Psoas muscle (tissue), 8 donors: ENCODE results near the gene SPARC. TPM values are rescaled to one million over a fixed set of nuclear protein-coding genes. Genes with fewer than 3 reads are reported as not detected.

ENCODE experiments used
- ATAC-seq, 4 donors: fragments of 200-7000 bp; cut with Tn5 transposase; one replicate each; pipeline ENCODE4 v1.9.1; 2020; ENCODE audit warnings: moderate library complexity in 3 of 4, mild to moderate bottlenecking in 2 of 4
- DNase-seq, 2 donors: peaks; one replicate each; pipeline ENCODE4 v3.0.0-alpha.2; 2020
- H3K27ac ChIP-seq: fragments of 200-600 bp; one replicate; pipeline ENCODE4 v1.8.0; 2022
- H3K27me3 ChIP-seq, 3 donors: fragments of 200-600 bp in 1 of 3; one replicate each; pipeline versions ENCODE4 v1.6.1 to v1.8.0; 2013 to 2022; ENCODE audit warnings: low read length in 2 of 3, mild to moderate bottlenecking in 2 of 3, moderate library complexity in 1 of 3; ENCODE audit not compliant: insufficient read depth in 3 of 3
- H3K36me3 ChIP-seq, 2 donors: fragments of 200-600 bp in 1 of 2; one replicate each; pipeline versions ENCODE4 v1.6.1 to v1.8.0; 2013 to 2022; ENCODE audit warnings: low read depth in 1 of 2, mild to moderate bottlenecking in 1 of 2, moderate library complexity in 1 of 2; ENCODE audit not compliant: insufficient read depth in 1 of 2
- H3K4me1 ChIP-seq: fragments of 200-600 bp; one replicate; pipeline ENCODE4 v1.8.0; 2022
- H3K4me3 ChIP-seq: fragments of 200-600 bp; one replicate; pipeline ENCODE4 v1.8.0; 2022; ENCODE audit warnings: mild to moderate bottlenecking
- H3K9me3 ChIP-seq: fragments of 200-600 bp; one replicate; pipeline ENCODE4 v1.8.0; 2022
- WGBS, 3 donors: extraction: QIAGEN DNeasy Blood & Tissue Kit; methylation state at CpG; one replicate each; pipeline versions ENCODE4 v1.1.6 to v1.1.7; 2013; 5-methylcytosine and 5-hydroxymethylcytosine counted together
- intact Hi-C, 2 donors: fragments of 100-400 bp; cut with DNase I; formaldehyde crosslinking; loops; one replicate each; pipeline versions ENCODE4 v1.11.0 to v1.14.2; 2022
- polyA plus RNA-seq, 3 donors: library from polyadenylated mRNA; stranded (reverse); fragments of 200-250 nt; gene quantifications; one replicate each; pipeline ENCODE4 v1.2.3, GENCODE V29; 2013
- total RNA-seq, 4 donors: library from RNA; stranded (reverse); fragmentation: NEBNext Ultra II Directional in 2 of 4; extraction: Animal tissue kit (Norgen Biotek cat#: 25700) in 2 of 4; gene quantifications; one replicate each; pipeline versions ENCODE4 v1.2.1 to v1.2.4, GENCODE V29; 2021 to 2023
- TF ChIP-seq, protein P1 (sequence below): fragments of 200-600 bp; IDR thresholded peaks from one replicate; pipeline ENCODE4 v1.8.0; 2022; ENCODE audit warnings: antibody characterized with exemption
- donor health status: healthy with polysubstance abuse.
- donor health status: DM: no; HTN: no; CAD: no; lungs with moderate emphysema.
- donor health status: Bipolar disorder and iron deficiency.
- donor health status: healthy.
- donor health status: DM: yes; HTN: yes; CAD: no.
- donor health status: DM: no; HTN: no; CAD: no.
- donor health status: DM: no; HTN: no; CAD: no.
- donor health status: DM: yes; HTN: yes; CAD: no.

Gene SPARC
- total and polyA plus RNA-seq, 7 donors = 111 to 687 (median 297) TPM

DNA sequence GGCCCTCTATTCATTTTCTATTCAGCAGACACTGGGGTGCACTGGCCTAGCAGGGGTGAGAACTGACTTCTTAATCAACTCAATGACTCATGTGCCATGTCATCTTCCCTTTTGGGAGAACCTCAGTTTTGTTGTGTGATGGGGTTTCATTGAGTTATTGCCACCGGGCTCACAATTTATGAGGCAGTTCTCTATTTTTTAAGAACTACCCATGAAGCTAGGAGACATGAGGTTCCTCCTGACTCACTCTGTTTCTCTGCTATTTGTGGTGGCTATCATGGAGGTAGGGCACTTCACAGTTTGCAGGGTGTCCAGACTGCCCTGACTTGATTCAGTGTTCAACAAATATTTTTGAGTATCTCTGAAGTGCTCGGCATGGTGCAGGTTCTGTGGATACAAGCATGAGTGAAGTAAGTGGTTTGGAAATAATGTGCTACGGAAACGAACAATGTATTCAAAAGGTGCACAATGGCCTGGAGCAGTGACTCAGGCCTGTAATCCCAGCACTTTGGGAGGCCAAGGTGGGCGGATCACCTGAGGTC lies 39.3 kb downstream of the SPARC start:
- Histone ChIP-seq H3K36me3 (no peaks in the 10 kb centered on the region), H3K4me3 (no peak overlapping the region), H3K27me3 (no peaks in the 10 kb centered on the region), H3K27ac (no peak overlapping the region), H3K4me1 (no peaks in the 10 kb centered on the region), H3K9me3 (no peaks in the 10 kb centered on the region)
- DNase-seq (no peak), ATAC-seq (no peak)
- TF ChIP-seq, protein P1, sequence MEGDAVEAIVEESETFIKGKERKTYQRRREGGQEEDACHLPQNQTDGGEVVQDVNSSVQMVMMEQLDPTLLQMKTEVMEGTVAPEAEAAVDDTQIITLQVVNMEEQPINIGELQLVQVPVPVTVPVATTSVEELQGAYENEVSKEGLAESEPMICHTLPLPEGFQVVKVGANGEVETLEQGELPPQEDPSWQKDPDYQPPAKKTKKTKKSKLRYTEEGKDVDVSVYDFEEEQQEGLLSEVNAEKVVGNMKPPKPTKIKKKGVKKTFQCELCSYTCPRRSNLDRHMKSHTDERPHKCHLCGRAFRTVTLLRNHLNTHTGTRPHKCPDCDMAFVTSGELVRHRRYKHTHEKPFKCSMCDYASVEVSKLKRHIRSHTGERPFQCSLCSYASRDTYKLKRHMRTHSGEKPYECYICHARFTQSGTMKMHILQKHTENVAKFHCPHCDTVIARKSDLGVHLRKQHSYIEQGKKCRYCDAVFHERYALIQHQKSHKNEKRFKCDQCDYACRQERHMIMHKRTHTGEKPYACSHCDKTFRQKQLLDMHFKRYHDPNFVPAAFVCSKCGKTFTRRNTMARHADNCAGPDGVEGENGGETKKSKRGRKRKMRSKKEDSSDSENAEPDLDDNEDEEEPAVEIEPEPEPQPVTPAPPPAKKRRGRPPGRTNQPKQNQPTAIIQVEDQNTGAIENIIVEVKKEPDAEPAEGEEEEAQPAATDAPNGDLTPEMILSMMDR = no peak
- intact Hi-C loops = no loop called here
- WGBS, 3 donors = 86 to 94% (median 93%) methylated on average over 5 of the region's 5 CpGs

DNA sequence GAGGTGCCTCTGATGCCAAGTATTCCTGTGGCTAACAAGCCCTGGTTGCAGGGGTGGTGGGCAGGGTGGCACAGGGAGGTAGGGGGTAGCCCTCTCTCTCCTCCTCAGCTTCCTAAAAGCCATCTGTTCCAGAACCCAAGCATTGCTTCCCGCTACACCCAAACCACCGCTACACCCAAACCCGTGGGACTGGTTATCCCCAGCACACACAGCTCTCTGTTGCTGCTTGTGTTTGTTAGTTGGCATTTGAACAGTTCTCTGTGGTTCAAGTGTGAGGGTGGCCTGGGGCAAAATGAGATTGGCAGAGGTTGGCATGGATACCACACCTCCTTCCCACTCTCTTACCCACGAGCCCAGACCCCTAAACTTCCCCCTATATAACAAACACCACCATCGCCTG lies 40.4 kb downstream of the SPARC start:
- Histone ChIP-seq H3K4me1 (no peaks in the 10 kb centered on the region), H3K27me3 (no peaks in the 10 kb centered on the region), H3K27ac (no peak overlapping the region), H3K36me3 (no peaks in the 10 kb centered on the region), H3K4me3 (no peak overlapping the region), H3K9me3 (no peaks in the 10 kb centered on the region)
- no peak for ATAC-seq
- no peak for DNase-seq
- intact Hi-C loops = no loop called here
- TF ChIP-seq, protein P1 = no peak
- WGBS, 3 donors = 90 to 95% (median 95%) methylated on average over 5 of the region's 5 CpGs

DNA sequence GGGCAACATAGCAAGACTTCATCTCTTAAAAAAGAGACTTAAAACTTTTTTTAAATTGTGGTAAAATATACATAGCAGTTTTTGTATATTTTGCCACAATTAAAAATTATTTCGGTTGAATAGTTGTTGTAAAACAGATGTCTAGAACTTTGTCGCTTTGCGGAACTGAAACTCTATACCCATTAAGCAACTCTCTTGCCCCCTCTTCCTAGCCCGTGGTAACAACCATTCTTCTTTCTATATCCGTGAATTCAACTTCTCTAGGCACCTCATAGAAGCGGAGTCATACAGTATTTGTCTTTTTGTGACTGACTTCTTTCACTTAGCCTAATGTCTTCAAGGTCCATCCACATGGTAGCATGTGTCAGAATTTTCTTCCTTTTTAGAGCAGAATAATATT lies 43.3 kb downstream of the SPARC start:
- no peak for ATAC-seq
- H3K9me3 ChIP-seq = no peaks in the 10 kb centered on the region
- H3K4me3 ChIP-seq = no peak overlapping the region
- TF ChIP-seq, protein P1 = no peak
- H3K36me3 ChIP-seq = no peaks in the 10 kb centered on the region
- WGBS, 3 donors = 88 to 94% (median 93%) methylated on average over 6 of the region's 6 CpGs
- intact Hi-C loops = no loop called here
- H3K4me1 ChIP-seq = no peaks in the 10 kb centered on the region
- no peak overlapping the region for H3K27ac ChIP-seq
- H3K27me3 ChIP-seq = no peaks in the 10 kb centered on the region
- DNase-seq = no peak

DNA sequence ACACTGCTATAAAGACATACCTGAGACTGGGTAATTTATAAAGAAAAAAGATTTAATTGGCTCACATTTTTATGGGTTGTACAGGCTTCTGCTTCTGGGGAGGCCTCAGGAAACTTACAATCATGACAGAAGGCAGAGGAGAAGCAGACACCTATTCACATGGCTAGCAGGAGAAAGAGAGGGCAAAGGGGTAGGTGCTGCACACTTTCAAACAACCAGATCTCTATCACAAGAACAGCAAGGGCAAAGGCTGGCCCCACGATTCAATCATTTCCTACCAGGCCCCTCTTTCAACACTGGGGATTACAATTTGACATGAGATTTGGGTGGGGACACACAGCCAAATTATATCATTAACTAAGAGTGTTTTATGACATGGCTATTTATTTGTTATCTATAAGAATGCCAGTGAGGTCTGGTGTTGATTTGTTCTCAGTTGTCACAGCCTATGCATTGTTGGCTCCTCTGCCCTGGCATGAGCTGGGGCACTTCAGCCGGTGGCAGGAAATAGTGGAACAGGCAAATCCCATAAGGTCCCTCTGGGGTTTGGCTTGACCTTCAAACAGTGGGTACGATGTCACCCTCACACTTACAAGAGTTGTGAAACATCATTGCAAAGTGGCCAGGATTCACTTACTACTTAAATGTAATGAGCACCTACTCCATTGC lies 44.1 kb downstream of the SPARC start:
- H3K27me3 ChIP-seq = no peaks in the 10 kb centered on the region
- DNase-seq = no peak
- TF ChIP-seq, protein P1 = no peak
- no peak overlapping the region for H3K4me3 ChIP-seq
- H3K9me3 ChIP-seq = no peaks in the 10 kb centered on the region
- intact Hi-C loops = no loop called here
- H3K27ac ChIP-seq = no peak overlapping the region
- no peaks in the 10 kb centered on the region for H3K36me3 ChIP-seq
- ATAC-seq = no peak
- 52 to 59% (median 53%) methylated on average over 3 of the region's 3 CpGs for whole genome bisulfite sequencing, 3 donors
- H3K4me1 ChIP-seq = no peaks in the 10 kb centered on the region

DNA sequence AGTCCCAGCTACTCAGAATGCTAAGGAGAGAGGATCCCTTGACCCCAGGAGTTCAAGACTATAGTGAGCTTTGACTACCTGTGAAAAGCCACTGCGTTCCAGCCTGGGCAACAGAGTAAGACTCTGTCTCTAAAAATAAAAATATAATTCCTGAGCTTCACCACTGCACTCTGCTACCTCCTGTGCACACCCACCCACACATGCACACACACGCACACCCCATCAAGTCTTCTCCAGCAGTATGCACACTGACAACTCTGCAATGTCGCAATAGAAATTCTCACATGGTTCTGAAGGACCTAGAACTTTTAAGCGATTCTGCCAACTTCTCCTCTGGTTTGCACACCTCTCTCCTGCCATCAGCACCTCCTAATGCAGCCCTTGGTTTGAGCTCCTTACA lies 48.1 kb downstream of the SPARC start:
- WGBS, 3 donors = 82 to 94% (median 85%) methylated on average over 4 of the region's 4 CpGs
- H3K4me3 ChIP-seq = no peak overlapping the region
- intact Hi-C loops = no loop called here
- no peaks in the 10 kb centered on the region for H3K9me3 ChIP-seq
- DNase-seq = no peak
- TF ChIP-seq, protein P1 = no peak
- no peaks in the 10 kb centered on the region for H3K4me1 ChIP-seq
- H3K36me3 ChIP-seq = no peaks in the 10 kb centered on the region
- H3K27me3 ChIP-seq = no peaks in the 10 kb centered on the region
- ATAC-seq = no peak
- no peak overlapping the region for H3K27ac ChIP-seq
